Astrocyte (in vitro differentiated cells and primary cell): Measurements from ENCODE around the gene ZBTB24. TPM values are rescaled to one million over a fixed set of nuclear protein-coding genes. Genes with fewer than 3 reads are reported as not detected.
"Not testable (repeated sequence)": the region's sequence is repeated elsewhere in the genome, so short reads cannot be mapped to it uniquely, and the experiment has no call there.

Experiments
- DNase-seq: peaks from one replicate; pipeline ENCODE4 v3.0.0-alpha.2; 2010; ENCODE audit warnings: low read depth
- FAIRE-seq: peaks from 2 replicates; lab custom pipeline; 2011; peaks lifted over from hg19 to GRCh38; lab: Jason Lieb, UNC
- H2AFZ ChIP-seq: 2 replicates; pipeline ENCODE4 v1.6.0; 2012; ENCODE audit warnings: low read depth, low read length, inconsistent platforms
- H3K27ac ChIP-seq: 2 replicates; pipeline ENCODE4 v1.5.1; 2011; ENCODE audit warnings: low read depth, low read length, inconsistent platforms
- H3K27me3 ChIP-seq: 2 replicates; pipeline ENCODE4 v1.6.0; 2011; ENCODE audit warnings: low read length, inconsistent platforms; ENCODE audit not compliant: insufficient read depth
- H3K36me3 ChIP-seq: 2 replicates; pipeline ENCODE4 v1.5.1; 2011; ENCODE audit warnings: low read length, inconsistent platforms; ENCODE audit not compliant: insufficient read depth
- H3K4me1 ChIP-seq: 2 replicates; pipeline ENCODE4 v1.5.1; 2011; ENCODE audit warnings: low read length, inconsistent platforms; ENCODE audit not compliant: insufficient read depth
- H3K4me2 ChIP-seq: 2 replicates; pipeline ENCODE4 v1.6.0; 2012; ENCODE audit warnings: low read length, inconsistent platforms
- H3K4me3 ChIP-seq: 2 replicates; pipeline ENCODE4 v1.5.1; 2011; ENCODE audit warnings: low read depth, mild to moderate bottlenecking, low read length, inconsistent platforms; ENCODE audit not compliant: insufficient read depth
- H3K79me2 ChIP-seq: 2 replicates; pipeline ENCODE4 v1.6.0; 2012; ENCODE audit warnings: mild to moderate bottlenecking, low read length, inconsistent platforms; ENCODE audit not compliant: insufficient read depth
- H3K9ac ChIP-seq: 2 replicates; pipeline ENCODE4 v1.6.0; 2012; ENCODE audit warnings: mild to moderate bottlenecking, low read length, inconsistent platforms
- H3K9me3 ChIP-seq: 2 replicates; pipeline ENCODE4 v1.5.1; 2012; ENCODE audit warnings: low read depth, mild to moderate bottlenecking, low read length, inconsistent platforms; ENCODE audit not compliant: insufficient read depth
- H4K20me1 ChIP-seq: 2 replicates; pipeline ENCODE4 v1.6.0; 2012; ENCODE audit warnings: low read length, inconsistent platforms; ENCODE audit not compliant: insufficient read depth
- H3K27ac Mint-ChIP-seq: one replicate; pipeline ENCODE4 v1.8.0; 2021; ENCODE audit warnings: mild to moderate bottlenecking, mixed read lengths; ENCODE audit not compliant: unreplicated experiment
- H3K27me3 Mint-ChIP-seq: one replicate; pipeline ENCODE4 v1.8.0; 2021; ENCODE audit warnings: low read depth, mixed read lengths; ENCODE audit not compliant: unreplicated experiment
- H3K36me3 Mint-ChIP-seq: one replicate; pipeline ENCODE4 v1.8.0; 2021; ENCODE audit warnings: low read depth, mixed read lengths; ENCODE audit not compliant: unreplicated experiment
- H3K4me1 Mint-ChIP-seq: one replicate; pipeline ENCODE4 v1.8.0; 2021; ENCODE audit warnings: low read depth, mixed read lengths; ENCODE audit not compliant: unreplicated experiment
- H3K4me3 Mint-ChIP-seq: one replicate; pipeline ENCODE4 v1.8.0; 2021; ENCODE audit warnings: mild to moderate bottlenecking, moderate library complexity, mixed read lengths; ENCODE audit not compliant: unreplicated experiment
- H3K9me3 Mint-ChIP-seq: one replicate; pipeline ENCODE4 v1.8.0; 2021; ENCODE audit warnings: mild to moderate bottlenecking, mixed read lengths; ENCODE audit not compliant: unreplicated experiment
- CTCF ChIP-seq: IDR thresholded peaks from 2 replicates; pipeline ENCODE4 v1.5.1; 2011; ENCODE audit warnings: low read depth, mild to moderate bottlenecking, inconsistent platforms, low read length, moderate library complexity; ENCODE audit not compliant: insufficient read depth
- EZH2 ChIP-seq: IDR thresholded peaks from 2 replicates; pipeline ENCODE4 v1.6.1; 2012; ENCODE audit warnings: mild to moderate bottlenecking, low read length, inconsistent platforms; ENCODE audit not compliant: insufficient read depth
- total RNA-seq: library from RNA; stranded (reverse); gene quantifications from 2 replicates; pipeline ENCODE4 v1.2.1, GENCODE V29; 2021

The ZBTB24 gene
- total RNA-seq, 1 donor from 2014 or later: 9.3 TPM

GRCh38 chr6:109461733-109462526, 21.1 kb downstream of the ZBTB24 start:
- peaks cover 8% of the 10 kb centered on the region for H4K20me1 ChIP-seq
- H2AFZ ChIP-seq: no peak overlapping the region
- H3K9me3 ChIP-seq: no peaks in the 10 kb centered on the region
- no peak overlapping the region for H3K9ac ChIP-seq
- Mint-ChIP-seq H3K4me1 (no peaks in the 10 kb centered on the region), H3K4me3 (no peak overlapping the region), H3K36me3 (peaks cover 12% of the 10 kb centered on the region), H3K9me3 (no peaks in the 10 kb centered on the region), H3K27ac (no peak overlapping the region), H3K27me3 (no peaks in the 10 kb centered on the region)
- H3K4me1 ChIP-seq: peaks cover 5% of the 10 kb centered on the region
- DNase-seq: no peak
- H3K27ac ChIP-seq: no peak overlapping the region
- no peaks in the 10 kb centered on the region for H3K79me2 ChIP-seq
- H3K4me3 ChIP-seq: no peak overlapping the region
- H3K36me3 ChIP-seq: peaks cover 20% of the 10 kb centered on the region
- no peak overlapping the region for H3K4me2 ChIP-seq
- no peak for FAIRE-seq
- H3K27me3 ChIP-seq: no peaks in the 10 kb centered on the region
- TF ChIP-seq CTCF (no peak), EZH2 (no peak)

GRCh38 chr6:109461205-109461604, 21.8 kb downstream of the ZBTB24 start:
- H3K4me3 Mint-ChIP-seq, H3K4me2 ChIP-seq, H3K9ac ChIP-seq, FAIRE-seq, H3K9me3 Mint-ChIP-seq, H3K27me3 ChIP-seq, H3K27ac ChIP-seq, H3K79me2 ChIP-seq, H3K27me3 Mint-ChIP-seq, H4K20me1 ChIP-seq, H3K9me3 ChIP-seq, DNase-seq, H3K27ac Mint-ChIP-seq, H2AFZ ChIP-seq, H3K4me3 ChIP-seq, H3K4me1 Mint-ChIP-seq: not testable (repeated sequence)
- peaks cover 13% of the 10 kb centered on the region for H3K4me1 ChIP-seq
- peaks cover 12% of the 10 kb centered on the region for H3K36me3 Mint-ChIP-seq
- peaks cover 17% of the 10 kb centered on the region for H3K36me3 ChIP-seq

GRCh38 chr6:109460161-109460829, 22.7 kb downstream of the ZBTB24 start:
- Mint-ChIP-seq H3K4me3 (no peak overlapping the region), H3K4me1 (peaks cover 3% of the 10 kb centered on the region), H3K27ac (no peak overlapping the region), H3K27me3 (no peaks in the 10 kb centered on the region), H3K9me3 (no peaks in the 10 kb centered on the region), H3K36me3 (peaks cover 12% of the 10 kb centered on the region)
- peaks cover 8% of the 10 kb centered on the region for H3K36me3 ChIP-seq
- FAIRE-seq: no peak
- H3K9ac ChIP-seq: no peak overlapping the region
- H3K4me2 ChIP-seq: no peak overlapping the region
- peaks cover 3% of the 10 kb centered on the region for H4K20me1 ChIP-seq
- no peak overlapping the region for H3K4me3 ChIP-seq
- H3K27ac ChIP-seq: no peak overlapping the region
- H3K79me2 ChIP-seq: peaks cover 1% of the 10 kb centered on the region
- no peak for DNase-seq
- peaks cover 13% of the 10 kb centered on the region for H3K4me1 ChIP-seq
- TF ChIP-seq CTCF (no peak), EZH2 (no peak)
- H3K9me3 ChIP-seq: no peaks in the 10 kb centered on the region
- no peak overlapping the region for H2AFZ ChIP-seq
- no peaks in the 10 kb centered on the region for H3K27me3 ChIP-seq
